NCI-H345 treated with DMSO at 0.1 percent for 48 hours (cell line): ENCODE data around the gene CMTR2.

Experiments used
- DNase-seq: peaks from one replicate; lab custom pipeline; 2025; ENCODE audit not compliant: unreplicated experiment; lab: John Stamatoyannopoulos, UW

Gene CMTR2

DNA sequence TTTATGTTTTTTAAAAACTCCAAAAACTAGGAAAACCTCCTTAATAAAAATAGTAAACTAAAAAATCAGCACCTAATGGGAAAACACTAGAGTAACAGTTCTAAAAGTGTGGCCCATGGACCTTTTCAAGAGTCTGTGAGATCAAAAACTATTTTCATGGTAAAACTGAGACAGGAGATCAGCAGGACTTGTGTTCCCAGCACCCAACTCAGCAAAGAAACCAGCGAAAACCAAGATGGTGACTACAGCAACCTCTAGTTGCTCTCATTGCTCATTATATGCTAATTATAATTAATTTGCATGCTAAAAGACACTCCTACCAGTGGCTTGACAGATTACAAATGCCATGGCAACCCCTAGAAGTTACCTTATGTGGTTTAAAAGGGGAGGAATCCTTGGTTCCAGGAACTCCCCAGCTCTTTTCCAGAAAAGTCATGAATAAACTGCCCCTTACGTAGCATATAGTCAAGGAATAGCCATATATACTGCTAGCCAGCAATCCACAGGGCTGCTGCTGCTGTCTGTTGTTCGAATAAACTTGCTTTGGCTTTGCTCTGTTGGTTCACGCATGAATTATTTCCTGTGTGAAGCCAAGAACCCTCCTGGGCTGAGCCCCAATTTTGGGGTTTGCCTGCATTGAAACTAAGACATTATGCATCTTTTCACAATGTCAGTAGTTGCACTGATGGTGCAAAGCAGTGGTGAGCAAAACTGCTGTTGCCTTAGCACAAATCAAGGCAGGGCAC, 12.4 kb downstream of the CMTR2 start:
- no peak for DNase-seq

DNA sequence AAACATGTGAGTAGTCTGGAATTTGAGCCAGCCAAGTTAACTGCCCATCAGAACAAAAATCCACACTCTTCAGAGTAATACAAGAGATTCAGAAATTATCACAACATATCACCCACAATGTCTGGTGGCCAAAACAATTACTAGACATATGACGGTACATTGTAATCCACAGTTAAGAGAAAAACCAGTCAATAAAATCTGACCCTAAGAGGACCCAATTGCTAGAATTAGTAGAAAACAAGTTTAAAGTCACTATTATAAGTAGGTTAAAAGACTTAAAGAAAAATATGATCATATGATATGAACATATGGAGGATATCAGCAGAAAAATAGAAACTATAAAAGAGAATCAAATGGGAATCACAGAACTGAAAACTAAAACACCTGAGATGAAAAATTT, 15.8 kb downstream of the CMTR2 start:
- DNase-seq = no peak

DNA sequence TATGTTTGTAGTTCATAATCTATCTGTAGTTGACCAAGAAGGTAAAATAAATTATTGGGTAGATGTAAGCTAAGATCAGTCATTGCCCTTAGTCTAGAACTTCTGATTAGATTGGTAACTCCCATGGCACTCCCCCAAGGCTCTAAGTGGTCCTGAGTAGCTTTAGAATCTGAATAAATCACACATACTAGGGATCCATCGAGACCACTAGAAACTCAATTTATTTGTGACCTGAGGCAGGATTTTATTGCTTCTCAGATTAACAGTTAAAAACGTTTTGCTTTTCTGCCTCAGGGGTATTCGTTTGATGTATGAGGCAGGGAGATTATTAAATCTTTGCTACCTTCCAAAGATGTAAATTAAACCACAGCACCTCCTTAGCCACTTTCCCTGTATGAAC, 24.9 kb downstream of the CMTR2 start:
- no peak for DNase-seq

DNA sequence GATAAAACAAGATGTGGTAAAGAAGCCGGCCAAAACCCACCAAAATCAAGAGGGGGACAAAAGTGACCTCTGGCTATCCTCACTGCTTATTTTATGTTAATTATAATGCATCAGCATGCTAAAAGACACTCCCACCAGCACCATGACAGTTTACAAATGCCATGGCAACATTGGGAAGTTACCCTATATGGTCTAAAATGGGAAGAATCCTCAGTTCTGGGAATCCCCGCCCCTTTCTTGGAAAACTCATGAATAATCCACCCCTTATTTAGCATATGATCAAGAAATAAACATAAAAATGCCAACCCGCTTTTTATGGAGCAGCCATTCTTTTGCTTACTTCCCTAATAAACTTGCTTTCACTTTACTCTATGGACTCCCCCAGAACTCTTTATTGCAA, 25.6 kb downstream of the CMTR2 start:
- DNase-seq = no peak

DNA sequence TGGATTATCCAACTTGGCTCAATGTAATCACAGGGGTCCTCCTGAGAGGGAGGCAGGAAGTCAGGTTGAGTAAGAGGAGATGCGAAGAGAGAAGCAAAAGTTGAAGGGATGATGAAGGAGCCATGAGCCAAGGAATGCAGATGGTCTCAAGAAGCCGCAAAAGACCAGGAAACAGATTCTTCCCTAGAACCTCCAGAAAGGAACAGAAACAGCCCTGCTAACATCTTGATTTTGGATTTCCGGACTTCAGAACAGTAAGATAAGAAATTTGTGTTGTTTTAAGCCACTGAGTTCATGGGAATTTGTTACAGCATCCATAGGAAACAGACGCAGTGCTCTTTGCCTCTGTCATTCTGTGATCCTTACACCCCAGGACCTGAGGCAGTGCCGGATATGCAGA, 26.8 kb downstream of the CMTR2 start:
- DNase-seq = no peak

DNA sequence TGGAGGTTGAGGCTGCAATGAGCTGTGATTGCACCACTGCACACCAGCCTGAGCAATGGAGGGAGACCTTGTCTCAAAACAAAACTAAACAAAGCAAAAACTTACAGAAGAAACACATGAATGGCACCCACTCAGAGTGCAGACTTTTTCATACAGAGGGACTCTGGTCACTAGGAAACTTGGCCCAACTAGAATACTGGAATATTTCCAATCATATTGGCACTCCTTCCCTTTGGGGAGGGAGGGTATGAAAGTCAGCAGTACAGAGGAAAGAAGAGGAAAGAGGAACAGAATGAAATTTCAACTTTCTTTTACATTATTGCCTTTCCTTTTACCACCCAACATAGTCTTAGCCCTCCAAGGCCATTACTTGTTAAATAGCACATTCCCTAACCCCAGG, 28.2 kb downstream of the CMTR2 start:
- DNase-seq = no peak

DNA sequence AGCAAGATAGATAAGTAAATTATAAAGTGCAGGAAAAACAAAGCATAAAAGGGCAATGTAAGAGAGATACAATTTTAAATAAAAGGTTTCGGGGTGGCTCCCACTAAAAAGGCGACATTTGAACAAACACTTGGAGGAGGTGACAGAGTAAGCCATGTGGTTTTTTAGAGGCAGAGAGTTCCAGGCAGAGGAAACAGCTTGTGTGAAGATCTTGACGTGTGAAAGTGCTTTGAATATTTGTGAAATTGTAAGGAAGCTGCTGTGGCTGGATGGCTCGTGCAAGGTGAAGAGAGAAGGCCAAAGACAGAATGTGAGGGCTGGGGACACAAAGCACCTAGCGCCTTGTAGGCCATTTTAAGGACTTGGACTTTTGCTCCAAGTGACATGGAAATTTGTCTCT, 30.1 kb downstream of the CMTR2 start:
- DNase-seq = no peak

DNA sequence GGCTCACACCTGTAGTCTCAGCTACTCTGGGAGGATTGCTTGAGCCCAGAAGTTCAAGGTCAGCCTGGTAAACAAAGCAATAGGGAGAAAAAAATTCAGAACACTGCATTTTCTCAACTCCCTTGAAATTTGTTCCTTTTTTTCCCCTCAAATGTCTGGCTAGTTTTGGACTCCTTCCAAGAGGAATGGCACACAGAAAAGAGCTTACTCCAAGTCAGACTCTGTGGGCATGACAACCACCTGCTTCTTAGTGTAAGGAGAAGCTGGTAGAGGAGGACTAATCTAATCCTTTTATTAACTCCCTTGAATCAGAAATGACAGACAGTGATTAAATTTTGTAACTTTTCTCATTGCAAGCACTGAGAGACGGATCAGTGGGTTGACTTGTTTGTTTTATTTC, 30.8 kb downstream of the CMTR2 start:
- no peak for DNase-seq

DNA sequence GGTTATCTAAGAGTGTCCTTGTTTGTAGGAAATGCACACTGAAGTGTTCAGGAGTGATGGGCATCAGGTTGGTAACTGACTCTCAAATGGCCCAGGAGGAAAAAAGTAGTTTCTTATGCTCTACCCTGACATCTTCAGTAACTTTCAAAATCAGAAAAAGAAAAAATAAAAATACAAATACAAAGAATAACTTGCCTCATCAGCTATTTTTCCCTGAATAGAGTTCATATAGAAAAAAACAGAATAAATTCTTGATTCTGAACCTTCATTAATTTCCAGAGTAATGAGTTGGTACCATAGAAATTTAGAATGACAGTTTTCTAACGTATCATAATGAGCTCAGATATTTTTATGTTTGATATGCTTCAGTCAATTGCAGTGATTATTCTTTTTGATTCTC, 31.4 kb downstream of the CMTR2 start:
- DNase-seq = no peak

DNA sequence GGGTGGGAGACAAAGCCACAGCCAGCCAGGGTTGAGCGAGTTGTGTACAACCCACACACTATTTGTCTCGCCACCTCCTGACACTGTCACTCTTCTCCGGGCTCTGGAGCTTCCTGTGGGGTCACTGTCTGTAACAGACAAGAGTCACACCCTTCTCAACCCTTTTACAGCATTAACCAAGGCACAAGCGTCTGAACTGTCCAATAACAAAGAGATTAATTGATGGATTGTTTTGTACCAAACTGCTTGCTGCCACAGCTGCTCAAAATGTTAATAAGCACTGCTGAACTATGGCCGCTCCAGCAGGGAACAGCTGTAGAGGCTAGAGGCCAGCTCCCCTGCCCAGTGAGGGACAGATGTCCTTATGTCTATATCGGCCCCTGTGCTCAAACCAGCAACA, 33.5 kb downstream of the CMTR2 start:
- no peak for DNase-seq

DNA sequence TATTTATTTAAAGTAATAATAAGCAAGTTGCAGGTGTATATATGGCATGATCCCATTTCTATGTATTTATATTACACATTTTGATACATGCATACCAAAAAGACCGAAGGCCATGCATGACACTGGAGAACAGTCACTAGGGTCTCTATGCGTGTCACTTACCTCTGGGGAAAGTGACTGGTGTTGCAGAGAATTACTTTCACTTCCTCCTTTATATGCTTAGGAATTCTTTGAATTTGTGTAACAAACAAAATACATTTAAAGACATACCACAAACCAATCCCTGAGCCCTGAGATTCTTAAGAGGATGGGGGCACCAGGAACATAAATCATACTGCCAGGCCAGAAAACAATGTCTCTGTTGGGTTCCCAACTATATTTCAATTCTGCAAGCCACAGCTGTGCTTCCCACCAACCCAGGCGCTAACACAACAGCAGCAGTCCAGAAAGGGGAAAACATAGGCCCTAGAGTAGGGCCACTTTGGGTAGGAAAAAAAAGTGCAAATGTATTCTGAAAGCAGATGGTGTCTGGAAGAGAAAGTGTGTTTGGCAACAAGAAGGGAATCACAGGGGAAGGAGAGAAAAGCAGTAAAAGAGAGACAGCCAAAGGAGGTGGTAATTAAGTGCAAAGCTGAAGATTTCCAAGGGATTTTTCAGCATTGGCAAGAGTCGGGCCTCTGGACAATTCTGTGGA, 34.2 kb downstream of the CMTR2 start:
- DNase-seq = no peak

DNA sequence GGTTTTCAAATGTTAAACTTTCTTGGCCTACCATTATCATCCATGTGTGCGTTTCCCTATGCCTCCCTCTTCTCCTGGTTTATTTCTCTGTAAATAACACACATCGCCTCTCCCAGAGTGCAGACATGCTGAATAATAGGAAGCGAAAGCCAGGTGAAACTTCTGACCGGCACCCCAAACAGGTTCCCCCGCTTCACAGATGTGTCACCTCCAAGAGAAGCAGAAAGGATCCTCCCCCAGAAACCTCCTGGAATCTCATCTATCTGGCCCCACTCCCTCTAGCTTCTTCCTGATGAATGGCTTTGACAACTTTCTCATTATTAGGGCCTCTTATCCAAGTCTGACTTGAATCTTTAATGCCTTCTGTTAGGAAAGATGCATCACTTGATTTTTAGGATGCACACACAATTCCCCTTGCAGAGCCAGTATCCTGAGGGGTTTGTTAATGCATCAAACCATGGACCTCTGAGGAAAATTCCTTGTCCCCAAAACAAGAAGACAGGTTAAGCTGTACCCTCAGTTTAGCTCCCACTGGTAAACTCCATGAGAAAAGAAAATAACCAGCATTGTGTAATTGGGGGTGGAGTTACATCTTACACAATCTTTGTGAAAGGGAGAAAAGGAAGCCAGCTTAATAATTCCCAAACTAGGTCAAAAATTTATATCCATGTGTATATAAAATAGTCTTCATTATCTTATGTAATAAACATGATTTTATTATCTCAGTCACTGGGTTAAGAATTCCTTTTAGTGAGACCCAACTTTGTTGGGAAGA, 38.6 kb downstream of the CMTR2 start:
- DNase-seq = no peak

DNA sequence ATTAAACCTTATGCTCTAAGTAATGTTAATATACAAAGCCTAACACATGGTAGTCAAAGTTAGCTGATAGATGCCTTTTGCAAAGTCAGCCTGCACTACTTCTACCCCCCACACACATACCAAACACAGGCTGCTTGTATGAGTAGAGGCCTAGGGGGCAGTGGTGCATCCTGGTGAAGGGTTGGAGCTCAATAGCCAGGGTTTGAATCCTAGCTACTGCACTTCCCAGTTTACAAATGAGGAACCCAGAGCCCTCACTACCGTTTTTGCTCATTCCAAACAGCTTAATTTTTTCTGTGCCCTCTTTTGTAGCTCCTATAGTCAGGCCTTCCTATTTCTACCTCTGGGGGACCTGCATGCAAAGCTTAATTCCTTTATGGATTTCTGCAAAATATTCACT, 39.8 kb downstream of the CMTR2 start:
- no peak for DNase-seq

DNA sequence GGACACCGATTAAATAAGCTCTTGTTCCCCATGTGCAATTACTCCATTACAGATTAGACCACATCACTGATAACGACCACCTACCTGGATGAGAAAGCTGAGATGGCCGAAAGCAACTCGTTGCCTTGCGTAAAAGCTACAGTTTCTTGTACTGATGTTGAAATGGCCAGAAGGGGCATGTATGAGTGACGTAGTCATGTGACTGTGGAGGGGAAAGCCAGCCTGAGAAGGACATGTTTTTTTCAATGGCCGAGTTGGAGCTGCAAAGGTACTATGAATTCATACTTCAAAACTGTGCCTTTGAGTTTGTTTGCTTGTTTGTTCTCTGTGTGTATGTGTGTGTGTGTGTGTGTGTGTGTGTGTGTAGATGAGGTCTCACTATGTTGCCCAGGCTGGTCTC, 41.7 kb downstream of the CMTR2 start:
- no peak for DNase-seq

DNA sequence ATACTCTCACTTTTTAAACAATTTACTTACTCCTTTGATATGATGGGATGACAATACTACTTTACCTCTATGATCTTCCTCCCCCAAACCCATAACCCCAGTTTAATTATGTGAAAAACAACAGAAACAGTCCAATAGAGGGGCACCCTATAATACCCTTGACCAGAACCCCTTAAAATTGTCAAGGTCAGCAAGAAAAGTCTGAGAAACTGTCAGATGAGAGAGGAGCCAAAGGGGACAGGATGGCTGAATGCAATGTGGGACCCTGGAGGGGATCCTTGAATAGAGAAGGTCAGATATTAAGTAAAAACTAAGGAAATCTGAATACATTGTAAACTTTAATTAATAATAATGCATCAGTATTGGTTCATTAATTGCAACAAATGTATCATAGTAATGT, 42.9 kb downstream of the CMTR2 start:
- no peak for DNase-seq

DNA sequence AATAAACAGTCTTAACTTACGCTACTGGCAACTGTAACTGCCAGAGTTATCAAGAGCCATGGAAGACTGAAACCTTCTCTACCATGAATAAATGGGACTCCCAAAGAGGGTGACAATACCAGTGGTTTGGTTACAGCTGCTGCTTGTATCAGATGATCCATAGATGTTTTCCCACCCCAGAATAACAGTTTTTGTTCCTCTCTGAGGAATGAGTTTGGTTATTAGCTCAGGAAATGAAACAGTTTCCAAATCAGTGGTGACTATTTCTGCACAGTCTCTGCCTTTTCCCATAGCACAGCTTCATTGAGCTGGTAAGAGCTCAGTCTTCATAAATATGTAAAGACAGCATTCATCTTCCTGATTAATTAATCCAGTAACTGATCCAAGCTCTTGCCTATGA, 44.7 kb downstream of the CMTR2 start:
- DNase-seq = no peak

DNA sequence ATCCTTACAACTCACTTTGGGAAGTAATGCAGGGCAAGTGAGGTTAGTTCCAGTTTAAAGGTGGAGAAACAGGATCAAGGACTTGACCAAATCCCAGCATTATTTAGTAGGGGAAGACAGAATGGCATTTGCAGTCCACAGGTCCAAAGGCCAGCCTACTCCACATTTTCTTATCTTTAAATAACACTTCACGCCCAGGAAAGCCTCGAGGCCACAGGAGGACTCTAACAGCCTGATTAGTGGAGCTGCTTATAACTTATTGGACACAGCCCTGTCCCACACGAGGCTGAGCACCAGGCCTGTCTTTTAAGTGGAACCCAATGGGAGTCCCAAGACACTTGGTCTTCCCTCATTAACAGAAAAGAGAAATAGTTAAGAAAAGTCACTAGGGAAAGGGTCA, 46.6 kb downstream of the CMTR2 start:
- no peak for DNase-seq

DNA sequence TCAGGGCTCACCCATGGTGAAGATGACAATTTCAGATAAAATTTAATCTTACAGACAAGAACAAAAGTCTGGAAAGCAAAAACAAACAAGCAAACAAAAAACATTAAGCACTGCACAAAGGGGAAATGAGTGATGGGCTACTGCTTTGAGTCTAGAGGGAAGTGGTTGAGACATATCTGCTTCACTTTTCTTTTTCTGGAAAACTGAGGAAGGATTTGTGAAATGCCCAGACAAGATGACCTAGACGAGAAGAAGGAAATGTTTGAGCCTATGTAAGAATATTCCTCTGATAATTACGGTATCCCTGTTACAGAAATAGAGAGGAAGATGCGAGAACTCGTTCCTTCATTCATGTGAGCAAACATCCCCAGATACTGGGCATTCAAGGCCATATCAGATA, 47.2 kb downstream of the CMTR2 start:
- DNase-seq = no peak
